Prostate gland (tissue), 2 donors: ENCODE measurements around the gene TRPM3. TPM values are rescaled to one million over a fixed set of nuclear protein-coding genes. Genes with fewer than 3 reads are reported as not detected.

Experiments used
- DNase-seq: peaks from one replicate; pipeline ENCODE4 v3.0.0-alpha.2; 2019; ENCODE audit warnings: low spot score
- H3K27ac ChIP-seq, 2 donors: fragments of 200-600 bp; sonication (generic); 2 replicates each; pipeline ENCODE4 v1.5.1; 2017 to 2019
- H3K27me3 ChIP-seq: fragments of 200-600 bp; sonication (generic); replicated peaks from 2 replicates; pipeline ENCODE4 v1.5.1; 2019; ENCODE audit not compliant: insufficient read depth
- H3K36me3 ChIP-seq, 2 donors: fragments of 200-600 bp; sonication (generic); 1 replicate in 1 of 2; 2 replicates in 1 of 2; pipeline versions ENCODE4 v1.5.1 to v1.8.1; 2017 to 2019
- H3K4me1 ChIP-seq: fragments of 200-600 bp; sonication (generic); replicated peaks from 2 replicates; pipeline ENCODE4 v1.5.1; 2019
- H3K4me3 ChIP-seq, 2 donors: fragments of 200-600 bp; sonication (generic); 2 replicates each; pipeline ENCODE4 v1.5.1; 2017 to 2019
- H3K9me3 ChIP-seq: fragments of 200-600 bp; sonication (generic); 2 replicates; pipeline ENCODE4 v1.5.1; 2017
- POLR2A ChIP-seq: fragments of 450-650 bp; IDR thresholded peaks from one replicate; pipeline ENCODE4 v1.6.1; 2016; ENCODE audit warnings: antibody characterized with exemption, mild to moderate bottlenecking
- POLR2AphosphoS5 ChIP-seq: sonication (generic); formaldehyde crosslinking; IDR thresholded peaks from one replicate; pipeline ENCODE4 v1.6.1; 2017; ENCODE audit warnings: antibody characterized with exemption
- WGBS: methylation state at CpG from one replicate; pipeline ENCODE4 v1.1.5; 2018; 5-methylcytosine and 5-hydroxymethylcytosine counted together
- intact Hi-C: fragments of 100-400 bp; cut with DNase I; formaldehyde crosslinking; loops from one replicate; pipeline ENCODE4 v1.14.2; 2022
- total RNA-seq, 2 donors: library from RNA; depleted of rRNA; stranded (reverse); fragments of >200 nt; gene quantifications; one replicate each; pipeline ENCODE4 v1.1.0, GENCODE V29; 2016
- TF ChIP-seq, protein P1 (sequence below), 4 experiments: fragments of 200-600 bp in 2 of 4; fragments of 450-650 bp in 2 of 4; sonication (generic) in 2 of 4; IDR thresholded peaks; 1 replicate in 3 of 4; 2 replicates in 1 of 4; pipeline ENCODE4 v1.5.1; 2016 to 2019; ENCODE audit warnings: antibody characterized with exemption in 4 of 4, mild to moderate bottlenecking in 2 of 4, moderate library complexity in 2 of 4

The TRPM3 gene
- total RNA-seq, 2 donors from 2014 or later: 0.32 to 18.7 TPM

DNA sequence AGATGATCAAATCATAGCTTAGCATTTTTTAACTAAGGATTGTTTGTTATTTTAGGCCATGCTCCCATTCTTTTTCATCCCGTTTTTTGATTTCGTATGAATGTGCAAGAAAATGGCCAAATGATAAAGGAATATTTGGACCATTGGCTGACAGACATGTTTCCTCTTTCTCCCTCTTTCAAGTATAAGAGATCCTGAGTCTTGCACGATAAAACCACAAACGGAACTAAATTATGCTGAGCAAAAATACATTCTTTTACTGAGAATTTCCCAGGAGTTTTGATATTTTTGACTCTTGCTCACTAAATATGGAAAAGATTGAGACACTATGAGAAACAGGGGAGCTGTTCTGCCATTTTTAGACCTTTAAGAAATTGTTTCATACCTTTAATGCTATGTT lies 616.6 kb downstream of the TRPM3 start:
- no peak for DNase-seq
- no peaks in the 10 kb centered on the region for H3K4me1 ChIP-seq
- TF ChIP-seq POLR2AphosphoS5 (no peak), POLR2A (no peak)
- TF ChIP-seq, protein P1, sequence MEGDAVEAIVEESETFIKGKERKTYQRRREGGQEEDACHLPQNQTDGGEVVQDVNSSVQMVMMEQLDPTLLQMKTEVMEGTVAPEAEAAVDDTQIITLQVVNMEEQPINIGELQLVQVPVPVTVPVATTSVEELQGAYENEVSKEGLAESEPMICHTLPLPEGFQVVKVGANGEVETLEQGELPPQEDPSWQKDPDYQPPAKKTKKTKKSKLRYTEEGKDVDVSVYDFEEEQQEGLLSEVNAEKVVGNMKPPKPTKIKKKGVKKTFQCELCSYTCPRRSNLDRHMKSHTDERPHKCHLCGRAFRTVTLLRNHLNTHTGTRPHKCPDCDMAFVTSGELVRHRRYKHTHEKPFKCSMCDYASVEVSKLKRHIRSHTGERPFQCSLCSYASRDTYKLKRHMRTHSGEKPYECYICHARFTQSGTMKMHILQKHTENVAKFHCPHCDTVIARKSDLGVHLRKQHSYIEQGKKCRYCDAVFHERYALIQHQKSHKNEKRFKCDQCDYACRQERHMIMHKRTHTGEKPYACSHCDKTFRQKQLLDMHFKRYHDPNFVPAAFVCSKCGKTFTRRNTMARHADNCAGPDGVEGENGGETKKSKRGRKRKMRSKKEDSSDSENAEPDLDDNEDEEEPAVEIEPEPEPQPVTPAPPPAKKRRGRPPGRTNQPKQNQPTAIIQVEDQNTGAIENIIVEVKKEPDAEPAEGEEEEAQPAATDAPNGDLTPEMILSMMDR (IDR thresholded peaks at IDR 0.05): no peak
- no peaks in the 10 kb centered on the region for H3K27me3 ChIP-seq
- intact Hi-C loops: no loop called here
- 72% methylated on average over 4 of the region's 4 CpGs for WGBS
- H3K27ac ChIP-seq: no peak overlapping the region
- no peak overlapping the region for H3K4me3 ChIP-seq
- H3K36me3 ChIP-seq: no peaks in the 10 kb centered on the region
- no peaks in the 10 kb centered on the region for H3K9me3 ChIP-seq

DNA sequence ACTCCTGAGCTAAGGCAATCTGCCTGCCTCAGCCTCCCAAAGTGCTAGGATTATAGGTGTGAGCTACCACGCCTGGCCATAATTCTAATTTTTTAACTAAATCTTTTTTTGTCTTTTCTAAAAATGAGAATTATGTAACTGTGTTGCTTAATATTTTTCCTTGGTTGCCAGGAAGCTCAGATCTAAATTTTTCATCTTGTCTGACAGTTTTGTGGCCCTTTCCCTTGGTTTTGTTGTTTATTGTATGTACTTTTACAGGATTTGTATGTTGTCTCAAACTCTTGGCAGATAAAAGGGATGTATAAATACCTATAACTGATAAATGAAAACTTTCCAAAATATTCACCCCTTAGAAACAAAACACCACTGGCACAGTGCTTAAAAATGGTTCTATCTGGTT lies 618.7 kb downstream of the TRPM3 start:
- no peaks in the 10 kb centered on the region for H3K27me3 ChIP-seq
- H3K27ac ChIP-seq: no peak overlapping the region
- no peak for DNase-seq
- intact Hi-C loops: no loop called here
- WGBS: 55% methylated on average over 1 of the region's 1 CpG
- H3K4me3 ChIP-seq: no peak overlapping the region
- H3K9me3 ChIP-seq: no peaks in the 10 kb centered on the region
- no peaks in the 10 kb centered on the region for H3K4me1 ChIP-seq
- no peak for TF ChIP-seq POLR2AphosphoS5
- TF ChIP-seq POLR2A: no peak
- TF ChIP-seq, protein P1 (IDR thresholded peaks at IDR 0.05): no peak
- no peaks in the 10 kb centered on the region for H3K36me3 ChIP-seq

DNA sequence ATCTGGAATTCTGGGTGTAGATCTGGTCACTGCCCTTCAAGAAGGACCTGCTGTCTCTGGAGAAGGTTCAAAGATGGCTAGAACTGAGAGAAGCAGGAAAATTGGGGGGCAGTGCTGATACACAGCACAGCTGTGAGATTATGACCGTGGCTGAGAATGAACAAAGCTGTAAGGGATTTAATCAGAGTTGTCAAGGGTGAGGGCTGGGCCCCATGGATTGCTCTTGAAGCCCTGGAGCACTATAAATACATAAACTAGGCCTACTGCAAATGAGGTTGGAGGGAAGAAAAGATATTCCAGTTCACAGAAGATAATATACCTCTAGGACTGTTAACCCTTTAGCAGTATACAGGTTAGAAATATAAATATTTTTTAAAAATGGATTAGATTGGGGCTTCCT lies 620.6 kb downstream of the TRPM3 start:
- Histone ChIP-seq H3K27ac (no peak overlapping the region), H3K4me1 (no peaks in the 10 kb centered on the region), H3K4me3 (no peak overlapping the region), H3K36me3 (no peaks in the 10 kb centered on the region), H3K9me3 (no peaks in the 10 kb centered on the region), H3K27me3 (no peaks in the 10 kb centered on the region)
- TF ChIP-seq POLR2AphosphoS5 (no peak), POLR2A (no peak)
- TF ChIP-seq, protein P1 (IDR thresholded peaks at IDR 0.05): no peak
- intact Hi-C loops: no loop called here
- no peak for DNase-seq
- 81% methylated on average over 1 of the region's 1 CpG for WGBS

DNA sequence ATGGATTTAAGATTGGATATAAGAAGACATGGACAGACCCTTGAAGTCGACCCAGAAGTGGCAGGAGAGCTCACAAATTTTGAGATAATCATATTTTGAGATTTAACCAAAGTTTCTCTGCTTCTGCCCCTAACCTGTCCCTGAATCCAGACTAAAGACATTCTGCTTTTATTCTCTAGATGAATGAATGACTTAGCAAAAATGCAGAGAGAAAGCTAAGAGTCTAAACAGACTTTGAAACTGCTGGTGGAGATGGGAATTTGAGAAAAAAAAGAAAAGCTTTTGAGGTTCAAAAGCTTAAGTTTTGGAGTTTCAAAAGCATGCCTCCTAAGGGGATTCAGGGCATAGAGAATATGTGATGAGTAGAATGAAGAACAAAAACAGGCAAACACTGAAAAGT lies 621.8 kb downstream of the TRPM3 start:
- Histone ChIP-seq H3K4me1 (no peaks in the 10 kb centered on the region), H3K4me3 (no peak overlapping the region), H3K27me3 (no peaks in the 10 kb centered on the region), H3K36me3 (no peaks in the 10 kb centered on the region), H3K27ac (no peak overlapping the region), H3K9me3 (no peaks in the 10 kb centered on the region)
- intact Hi-C loops: loop anchor here (5.0 kb wide), 2 partner anchors 78 to 147 kb away; no protein-coding TSS in a partner anchor
- TF ChIP-seq, protein P1 (IDR thresholded peaks at IDR 0.05): no peak
- WGBS: 85% methylated on average over 1 of the region's 1 CpG
- no peak for DNase-seq

DNA sequence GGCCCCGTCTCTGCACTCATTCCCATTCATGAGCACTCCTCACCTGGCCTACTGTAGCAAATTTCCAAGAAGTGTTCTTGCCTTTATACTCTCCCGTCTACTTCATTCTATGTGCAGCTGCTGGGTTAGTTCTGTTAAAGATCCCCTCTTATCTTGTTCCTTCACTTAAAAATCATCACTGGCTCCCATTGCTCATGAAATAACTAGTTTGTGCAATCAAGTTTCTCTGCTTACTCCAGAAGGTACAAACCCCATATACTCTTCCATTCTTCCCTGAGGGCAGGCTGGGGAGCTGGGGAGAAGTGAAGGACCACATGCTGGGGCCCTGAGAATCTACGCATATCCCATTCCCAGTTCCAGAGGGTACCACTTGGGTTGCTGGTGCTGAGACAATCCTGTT lies 622.6 kb downstream of the TRPM3 start:
- no peak for DNase-seq
- Histone ChIP-seq H3K27me3 (no peaks in the 10 kb centered on the region), H3K27ac (no peak overlapping the region), H3K4me3 (no peak overlapping the region), H3K36me3 (no peaks in the 10 kb centered on the region), H3K9me3 (no peaks in the 10 kb centered on the region), H3K4me1 (no peaks in the 10 kb centered on the region)
- TF ChIP-seq POLR2A (no peak), POLR2AphosphoS5 (no peak)
- TF ChIP-seq, protein P1 (IDR thresholded peaks at IDR 0.05): no peak
- WGBS: 100% methylated on average over 3 of the region's 3 CpGs
- intact Hi-C loops: loop anchor here (5.0 kb wide), 2 partner anchors 78 to 147 kb away; no protein-coding TSS in a partner anchor
